CD4-positive, alpha-beta T cell treated with Interleukin-17A for 4 hours (primary cell): ENCODE measurements around the gene SLC19A1.
"Not testable (repeated sequence)": the region's sequence is repeated elsewhere in the genome, so short reads cannot be mapped to it uniquely, and the experiment has no call there.

Experiments
- DNase-seq: peaks from one replicate; pipeline ENCODE4 v3.0.0-alpha.2; 2020; ENCODE audit warnings: mixed read lengths

The SLC19A1 gene

GRCh38 chr21:45503226-45503625, 39.0 kb downstream of the SLC19A1 start:
- DNase-seq = not testable (repeated sequence)

GRCh38 chr21:45502600-45502999, 39.6 kb downstream of the SLC19A1 start:
- DNase-seq = no peak

- DNase-seq = no peak
Measured at GRCh38 chr21:45502006-45502345, 40.3 kb downstream of the SLC19A1 start.

- not testable (repeated sequence) for DNase-seq
Measured at GRCh38 chr21:45501081-45502005, 40.9 kb downstream of the SLC19A1 start.

- no peak for DNase-seq
Measured at GRCh38 chr21:45499970-45500577, 42.2 kb downstream of the SLC19A1 start.

- DNase-seq = no peak
Measured at GRCh38 chr21:45499201-45499750, 43.0 kb downstream of the SLC19A1 start.

GRCh38 chr21:45498646-45499000, 43.6 kb downstream of the SLC19A1 start:
- DNase-seq = no peak

- no peak for DNase-seq
Measured at GRCh38 chr21:45497846-45498645, 44.2 kb downstream of the SLC19A1 start.

- no peak for DNase-seq
Measured at GRCh38 chr21:45496968-45497845, 45.0 kb downstream of the SLC19A1 start.

- DNase-seq = no peak
Measured at GRCh38 chr21:45496151-45496967, 45.9 kb downstream of the SLC19A1 start.

- no peak for DNase-seq
Measured at GRCh38 chr21:45494851-45495680, 47.2 kb downstream of the SLC19A1 start.

- no peak for DNase-seq
Measured at GRCh38 chr21:45494135-45494850, 47.9 kb downstream of the SLC19A1 start.

GRCh38 chr21:45493401-45494001, 48.7 kb downstream of the SLC19A1 start:
- DNase-seq = no peak

- no peak for DNase-seq
Measured at GRCh38 chr21:45492765-45493164, 49.5 kb downstream of the SLC19A1 start.

GRCh38 chr21:45491623-45492022, 50.6 kb downstream of the SLC19A1 start:
- no peak for DNase-seq

- no peak for DNase-seq
Measured at GRCh38 chr21:45491056-45491455, 51.2 kb downstream of the SLC19A1 start.

GRCh38 chr21:45490049-45490731, 52.0 kb downstream of the SLC19A1 start:
- no peak for DNase-seq

- DNase-seq = no peak
Measured at GRCh38 chr21:45489722-45489982, 52.6 kb downstream of the SLC19A1 start.
